HG02642 (cell line): ENCODE measurements around the gene PRICKLE2.

ENCODE experiments used
- ATAC-seq: cut with Tn5 transposase; IDR thresholded peaks from one replicate; pipeline ENCODE4 v1.9.1; 2021; ENCODE audit warnings: mild to moderate bottlenecking; ENCODE audit not compliant: unreplicated experiment, poor library complexity

PRICKLE2 gene

GRCh38 chr3:64224826-64225610 lies at the start of gene PRICKLE2:
Gene PRICKLE2, minus strand, starts transcription at chr3:64225466. Its CDS starts 26,539 bp downstream, at chr3:64198927.
- peak; percentile 92 for ATAC-seq

- ATAC-seq, result no peak
Observed at GRCh38 chr3:64272842-64273241, 47.6 kb upstream of the PRICKLE2 start.

GRCh38 chr3:64272271-64272670 lies 47.0 kb upstream of the PRICKLE2 start:
- no peak for ATAC-seq

GRCh38 chr3:64271631-64272030 lies 46.4 kb upstream of the PRICKLE2 start:
- ATAC-seq, result no peak

- ATAC-seq, result no peak
Observed at GRCh38 chr3:64270866-64271260, 45.6 kb upstream of the PRICKLE2 start.

GRCh38 chr3:64270142-64270865 lies 45.0 kb upstream of the PRICKLE2 start:
- no peak for ATAC-seq

GRCh38 chr3:64268926-64269325 lies 43.7 kb upstream of the PRICKLE2 start:
- ATAC-seq, result no peak

- ATAC-seq, result no peak
Observed at GRCh38 chr3:64267721-64268604, 42.7 kb upstream of the PRICKLE2 start.

- no peak for ATAC-seq
Observed at GRCh38 chr3:64266983-64267382, 41.7 kb upstream of the PRICKLE2 start.

GRCh38 chr3:64266065-64266931 lies 41.0 kb upstream of the PRICKLE2 start:
- ATAC-seq, result no peak

GRCh38 chr3:64265646-64266045 lies 40.4 kb upstream of the PRICKLE2 start:
- ATAC-seq, result no peak

GRCh38 chr3:64264501-64265109 lies 39.3 kb upstream of the PRICKLE2 start:
- ATAC-seq, result no peak

GRCh38 chr3:64262574-64263114 lies 37.4 kb upstream of the PRICKLE2 start:
- no peak for ATAC-seq

GRCh38 chr3:64260431-64260830 lies 35.2 kb upstream of the PRICKLE2 start:
- ATAC-seq, result no peak

GRCh38 chr3:64259636-64260035 lies 34.4 kb upstream of the PRICKLE2 start:
- ATAC-seq, result no peak

- no peak for ATAC-seq
Observed at GRCh38 chr3:64257100-64257755, 32.0 kb upstream of the PRICKLE2 start.

- ATAC-seq, result no peak
Observed at GRCh38 chr3:64255741-64256340, 30.6 kb upstream of the PRICKLE2 start.

GRCh38 chr3:64254443-64254842 lies 29.2 kb upstream of the PRICKLE2 start:
- no peak for ATAC-seq
